Measurements from ENCODE around the gene SLC7A4. TPM values are rescaled to one million over a fixed set of nuclear protein-coding genes. Genes with fewer than 3 reads are reported as not detected.

Gene SLC7A4
- total and polyA plus RNA-seq, 2 of the 8 experiments (the other 6 are each of a cell fraction or from before 2014, with no cell fraction given), result 0.92 TPM; not detected in 1

DNA sequence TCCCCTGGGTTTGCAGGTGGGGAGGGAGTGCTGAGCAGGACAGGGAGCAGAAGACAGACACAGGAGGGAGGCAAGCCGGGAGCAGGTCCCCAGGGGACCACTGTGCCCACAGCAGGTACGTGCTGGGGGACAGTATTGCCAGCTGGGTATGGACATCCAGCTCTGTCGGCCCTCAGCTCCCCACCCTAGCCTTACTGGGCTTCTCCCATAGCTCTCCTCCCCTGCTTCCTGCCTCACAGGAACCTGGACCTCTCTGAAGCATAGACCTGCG, 23.1 kb upstream of the SLC7A4 start (continued):
- TF ChIP-seq BRCA1 (IDR thresholded peaks at IDR 0.05; ENCODE audit: low read depth, low read length) (no peak), POLR2AphosphoS5 (IDR thresholded peaks at IDR 0.05; ENCODE audit: low read depth, low read length) (no peak), GABPA (IDR thresholded peaks at IDR 0.05; ENCODE audit: borderline replicate concordance, insufficient read depth, low read length) (no peak), SP1 (IDR thresholded peaks at IDR 0.05; ENCODE audit: low read depth, low read length) (no peak)
- TF ChIP-seq, protein P1, sequence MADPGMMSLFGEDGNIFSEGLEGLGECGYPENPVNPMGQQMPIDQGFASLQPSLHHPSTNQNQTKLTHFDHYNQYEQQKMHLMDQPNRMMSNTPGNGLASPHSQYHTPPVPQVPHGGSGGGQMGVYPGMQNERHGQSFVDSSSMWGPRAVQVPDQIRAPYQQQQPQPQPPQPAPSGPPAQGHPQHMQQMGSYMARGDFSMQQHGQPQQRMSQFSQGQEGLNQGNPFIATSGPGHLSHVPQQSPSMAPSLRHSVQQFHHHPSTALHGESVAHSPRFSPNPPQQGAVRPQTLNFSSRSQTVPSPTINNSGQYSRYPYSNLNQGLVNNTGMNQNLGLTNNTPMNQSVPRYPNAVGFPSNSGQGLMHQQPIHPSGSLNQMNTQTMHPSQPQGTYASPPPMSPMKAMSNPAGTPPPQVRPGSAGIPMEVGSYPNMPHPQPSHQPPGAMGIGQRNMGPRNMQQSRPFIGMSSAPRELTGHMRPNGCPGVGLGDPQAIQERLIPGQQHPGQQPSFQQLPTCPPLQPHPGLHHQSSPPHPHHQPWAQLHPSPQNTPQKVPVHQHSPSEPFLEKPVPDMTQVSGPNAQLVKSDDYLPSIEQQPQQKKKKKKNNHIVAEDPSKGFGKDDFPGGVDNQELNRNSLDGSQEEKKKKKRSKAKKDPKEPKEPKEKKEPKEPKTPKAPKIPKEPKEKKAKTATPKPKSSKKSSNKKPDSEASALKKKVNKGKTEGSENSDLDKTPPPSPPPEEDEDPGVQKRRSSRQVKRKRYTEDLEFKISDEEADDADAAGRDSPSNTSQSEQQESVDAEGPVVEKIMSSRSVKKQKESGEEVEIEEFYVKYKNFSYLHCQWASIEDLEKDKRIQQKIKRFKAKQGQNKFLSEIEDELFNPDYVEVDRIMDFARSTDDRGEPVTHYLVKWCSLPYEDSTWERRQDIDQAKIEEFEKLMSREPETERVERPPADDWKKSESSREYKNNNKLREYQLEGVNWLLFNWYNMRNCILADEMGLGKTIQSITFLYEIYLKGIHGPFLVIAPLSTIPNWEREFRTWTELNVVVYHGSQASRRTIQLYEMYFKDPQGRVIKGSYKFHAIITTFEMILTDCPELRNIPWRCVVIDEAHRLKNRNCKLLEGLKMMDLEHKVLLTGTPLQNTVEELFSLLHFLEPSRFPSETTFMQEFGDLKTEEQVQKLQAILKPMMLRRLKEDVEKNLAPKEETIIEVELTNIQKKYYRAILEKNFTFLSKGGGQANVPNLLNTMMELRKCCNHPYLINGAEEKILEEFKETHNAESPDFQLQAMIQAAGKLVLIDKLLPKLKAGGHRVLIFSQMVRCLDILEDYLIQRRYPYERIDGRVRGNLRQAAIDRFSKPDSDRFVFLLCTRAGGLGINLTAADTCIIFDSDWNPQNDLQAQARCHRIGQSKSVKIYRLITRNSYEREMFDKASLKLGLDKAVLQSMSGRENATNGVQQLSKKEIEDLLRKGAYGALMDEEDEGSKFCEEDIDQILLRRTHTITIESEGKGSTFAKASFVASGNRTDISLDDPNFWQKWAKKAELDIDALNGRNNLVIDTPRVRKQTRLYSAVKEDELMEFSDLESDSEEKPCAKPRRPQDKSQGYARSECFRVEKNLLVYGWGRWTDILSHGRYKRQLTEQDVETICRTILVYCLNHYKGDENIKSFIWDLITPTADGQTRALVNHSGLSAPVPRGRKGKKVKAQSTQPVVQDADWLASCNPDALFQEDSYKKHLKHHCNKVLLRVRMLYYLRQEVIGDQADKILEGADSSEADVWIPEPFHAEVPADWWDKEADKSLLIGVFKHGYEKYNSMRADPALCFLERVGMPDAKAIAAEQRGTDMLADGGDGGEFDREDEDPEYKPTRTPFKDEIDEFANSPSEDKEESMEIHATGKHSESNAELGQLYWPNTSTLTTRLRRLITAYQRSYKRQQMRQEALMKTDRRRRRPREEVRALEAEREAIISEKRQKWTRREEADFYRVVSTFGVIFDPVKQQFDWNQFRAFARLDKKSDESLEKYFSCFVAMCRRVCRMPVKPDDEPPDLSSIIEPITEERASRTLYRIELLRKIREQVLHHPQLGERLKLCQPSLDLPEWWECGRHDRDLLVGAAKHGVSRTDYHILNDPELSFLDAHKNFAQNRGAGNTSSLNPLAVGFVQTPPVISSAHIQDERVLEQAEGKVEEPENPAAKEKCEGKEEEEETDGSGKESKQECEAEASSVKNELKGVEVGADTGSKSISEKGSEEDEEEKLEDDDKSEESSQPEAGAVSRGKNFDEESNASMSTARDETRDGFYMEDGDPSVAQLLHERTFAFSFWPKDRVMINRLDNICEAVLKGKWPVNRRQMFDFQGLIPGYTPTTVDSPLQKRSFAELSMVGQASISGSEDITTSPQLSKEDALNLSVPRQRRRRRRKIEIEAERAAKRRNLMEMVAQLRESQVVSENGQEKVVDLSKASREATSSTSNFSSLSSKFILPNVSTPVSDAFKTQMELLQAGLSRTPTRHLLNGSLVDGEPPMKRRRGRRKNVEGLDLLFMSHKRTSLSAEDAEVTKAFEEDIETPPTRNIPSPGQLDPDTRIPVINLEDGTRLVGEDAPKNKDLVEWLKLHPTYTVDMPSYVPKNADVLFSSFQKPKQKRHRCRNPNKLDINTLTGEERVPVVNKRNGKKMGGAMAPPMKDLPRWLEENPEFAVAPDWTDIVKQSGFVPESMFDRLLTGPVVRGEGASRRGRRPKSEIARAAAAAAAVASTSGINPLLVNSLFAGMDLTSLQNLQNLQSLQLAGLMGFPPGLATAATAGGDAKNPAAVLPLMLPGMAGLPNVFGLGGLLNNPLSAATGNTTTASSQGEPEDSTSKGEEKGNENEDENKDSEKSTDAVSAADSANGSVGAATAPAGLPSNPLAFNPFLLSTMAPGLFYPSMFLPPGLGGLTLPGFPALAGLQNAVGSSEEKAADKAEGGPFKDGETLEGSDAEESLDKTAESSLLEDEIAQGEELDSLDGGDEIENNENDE (IDR thresholded peaks at IDR 0.05; ENCODE audit: insufficient replicate concordance, low read length), result no peak

All from H1 (cell line).